BJ (cell line): ENCODE data around the gene FHAD1. TPM values are rescaled to one million over a fixed set of nuclear protein-coding genes. Genes with fewer than 3 reads are reported as not detected.

ENCODE experiments used
- CTCF ChIA-PET: fragments of 350-600 bp; formaldehyde crosslinking; extraction: SDS; loops from one replicate; lab custom pipeline; 2021; ENCODE audit warnings: antibody characterized with exemption, inconsistent platforms; lab: Yijun Ruan, JAX
- POLR2A ChIA-PET: fragments of 300-600 bp; sonication (Branson Sonifier 250); formaldehyde crosslinking; extraction: SDS; loops from one replicate; lab custom pipeline; 2021; ENCODE audit warnings: antibody characterized with exemption; lab: Charles Lee
- DNase-seq: peaks from one replicate; pipeline ENCODE4 v3.0.0-alpha.2; 2011; ENCODE audit warnings: low read depth
- H3K27me3 ChIP-seq: 2 replicates; pipeline ENCODE4 v1.6.0; 2011; ENCODE audit warnings: low read length; ENCODE audit not compliant: control insufficient read depth, insufficient read depth
- H3K36me3 ChIP-seq: 2 replicates; pipeline ENCODE4 v1.5.1; 2011; ENCODE audit warnings: low read length; ENCODE audit not compliant: control insufficient read depth, insufficient read depth
- H3K4me3 ChIP-seq: 2 replicates; pipeline ENCODE4 v1.5.1; 2011; ENCODE audit warnings: low read depth, mild to moderate bottlenecking, control low read depth, low read length
- polyA plus RNA-seq: library from polyadenylated mRNA; depleted of rRNA; stranded (reverse); fragments of >200 nt; gene quantifications from 2 replicates; pipeline ENCODE4 v1.2.3, GENCODE V29; 2011
- TF ChIP-seq, protein P1 (sequence below): IDR thresholded peaks from 2 replicates; pipeline ENCODE4 v1.5.1; 2011; ENCODE audit warnings: low read depth, mild to moderate bottlenecking, control low read depth, inconsistent platforms, low read length, moderate library complexity; ENCODE audit not compliant: insufficient read depth

The FHAD1 gene
- polyA plus RNA-seq, 1 experiment, result not detected

DNA sequence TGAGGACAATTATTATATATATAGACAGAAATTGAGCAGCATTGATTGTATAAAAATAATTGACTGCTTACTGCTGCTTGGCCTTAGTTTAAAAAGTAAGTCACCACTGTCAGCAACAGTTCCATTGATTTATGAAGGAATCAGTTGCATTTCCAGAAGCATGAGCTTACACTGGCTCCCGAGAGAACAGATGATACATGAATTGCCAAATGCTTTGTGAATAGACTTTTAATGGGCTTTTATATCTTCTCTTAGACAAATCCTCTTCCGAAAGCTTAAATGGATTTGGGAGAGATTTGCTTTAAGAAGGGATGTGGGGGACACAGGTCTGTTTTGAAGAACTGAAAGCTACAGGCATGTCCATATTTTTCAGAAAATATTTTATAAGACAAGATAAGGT lies 7.5 kb downstream of the FHAD1 start:
- ChIA-PET CTCF (interaction anchor here (0.7 to 1.8 kb wide), 3 partner anchors 17 to 102 kb away, joined by 3 to 4 read pairs (median 4); no protein-coding TSS in a partner anchor), POLR2A (no interaction called here)
- peaks cover 8% of the 10 kb centered on the region; the same call in 1 of the 2 replicates for H3K27me3 ChIP-seq
- no peak for DNase-seq
- H3K36me3 ChIP-seq, result no peaks in the 10 kb centered on the region
- TF ChIP-seq, protein P1, sequence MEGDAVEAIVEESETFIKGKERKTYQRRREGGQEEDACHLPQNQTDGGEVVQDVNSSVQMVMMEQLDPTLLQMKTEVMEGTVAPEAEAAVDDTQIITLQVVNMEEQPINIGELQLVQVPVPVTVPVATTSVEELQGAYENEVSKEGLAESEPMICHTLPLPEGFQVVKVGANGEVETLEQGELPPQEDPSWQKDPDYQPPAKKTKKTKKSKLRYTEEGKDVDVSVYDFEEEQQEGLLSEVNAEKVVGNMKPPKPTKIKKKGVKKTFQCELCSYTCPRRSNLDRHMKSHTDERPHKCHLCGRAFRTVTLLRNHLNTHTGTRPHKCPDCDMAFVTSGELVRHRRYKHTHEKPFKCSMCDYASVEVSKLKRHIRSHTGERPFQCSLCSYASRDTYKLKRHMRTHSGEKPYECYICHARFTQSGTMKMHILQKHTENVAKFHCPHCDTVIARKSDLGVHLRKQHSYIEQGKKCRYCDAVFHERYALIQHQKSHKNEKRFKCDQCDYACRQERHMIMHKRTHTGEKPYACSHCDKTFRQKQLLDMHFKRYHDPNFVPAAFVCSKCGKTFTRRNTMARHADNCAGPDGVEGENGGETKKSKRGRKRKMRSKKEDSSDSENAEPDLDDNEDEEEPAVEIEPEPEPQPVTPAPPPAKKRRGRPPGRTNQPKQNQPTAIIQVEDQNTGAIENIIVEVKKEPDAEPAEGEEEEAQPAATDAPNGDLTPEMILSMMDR, result no peak
- H3K4me3 ChIP-seq, result no peak overlapping the region

DNA sequence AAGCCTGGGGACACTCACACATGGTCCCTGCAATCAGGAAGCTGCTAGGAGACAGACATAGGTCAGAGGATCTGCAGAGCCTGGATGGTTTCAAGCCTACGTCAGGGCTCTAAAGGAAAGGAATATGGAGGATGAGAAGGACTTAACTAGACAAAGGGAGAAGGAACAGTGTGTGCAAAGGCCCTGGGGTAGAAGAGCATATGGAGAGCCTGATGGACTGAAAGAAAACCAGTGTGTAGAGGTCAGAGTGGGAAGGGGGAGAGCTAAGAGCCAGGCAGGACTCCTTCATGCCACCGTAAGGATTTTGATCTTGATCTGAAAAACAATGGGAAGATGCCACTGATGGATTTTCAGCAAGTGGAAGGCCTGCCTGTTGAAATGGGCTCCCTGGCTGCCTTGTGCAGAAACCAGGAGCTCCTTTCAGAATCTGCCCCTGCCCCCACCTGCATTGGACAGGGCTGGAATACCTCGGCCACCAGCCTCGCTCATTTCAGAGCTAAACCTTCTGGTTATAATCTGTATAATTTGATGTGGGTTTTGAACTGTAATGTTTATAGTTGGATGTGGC lies 8.6 kb downstream of the FHAD1 start:
- Histone ChIP-seq H3K36me3 (no peaks in the 10 kb centered on the region), H3K27me3 (peaks cover 4% of the 10 kb centered on the region; the same call in 1 of the 2 replicates), H3K4me3 (no peak overlapping the region)
- TF ChIP-seq, protein P1, result no peak
- ChIA-PET POLR2A (no interaction called here), CTCF (interaction anchor here (1.2 to 1.8 kb wide), 2 partner anchors 16 to 103 kb away, joined by 4 read pairs; no protein-coding TSS in a partner anchor)
- no peak for DNase-seq

DNA sequence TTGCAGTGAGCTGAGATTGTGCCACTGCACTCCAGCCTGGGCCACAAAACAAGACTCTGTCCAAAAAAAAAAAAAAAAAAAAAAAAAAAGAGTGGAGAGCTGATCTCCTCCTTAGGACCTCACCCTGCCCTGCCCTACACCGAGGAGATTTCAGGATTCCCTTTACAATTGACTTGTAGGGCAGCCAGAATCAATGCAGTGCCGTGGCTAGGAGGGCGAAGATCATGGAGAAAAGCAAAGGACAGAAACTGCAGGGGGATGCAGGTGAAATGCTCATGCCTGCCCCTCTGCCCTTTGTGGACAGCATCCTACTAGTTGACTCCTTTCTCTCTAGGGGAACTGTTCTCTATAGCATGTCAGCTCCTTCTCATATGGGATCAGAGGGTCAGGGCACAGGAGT lies 9.6 kb downstream of the FHAD1 start:
- POLR2A ChIA-PET, result no interaction called here

DNA sequence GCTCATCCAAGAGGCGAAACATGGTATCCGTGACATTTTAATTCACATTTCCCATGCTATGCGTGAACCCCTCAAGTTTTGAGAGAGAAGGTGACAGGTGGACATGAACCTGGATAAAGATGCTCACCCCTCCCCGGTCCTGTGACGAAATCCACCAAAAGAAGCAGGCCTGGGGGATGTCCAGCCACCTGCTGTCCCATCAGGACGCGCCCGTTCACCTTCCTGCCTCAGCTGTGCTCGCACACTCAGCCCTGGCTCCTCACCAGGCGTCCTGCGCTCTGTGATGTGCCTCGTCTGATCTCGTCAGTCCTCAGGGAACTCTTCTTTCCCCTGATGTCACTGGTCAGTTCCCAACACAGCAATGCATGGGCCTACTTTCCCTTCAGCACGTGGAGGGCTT lies 10.3 kb downstream of the FHAD1 start:
- ChIA-PET CTCF (no interaction called here), POLR2A (no interaction called here)
- TF ChIP-seq, protein P1, result no peak

More for the DNA sequence above, 9.6 kb downstream of the FHAD1 start:
- CTCF ChIA-PET, result no interaction called here
- Histone ChIP-seq H3K36me3 (no peaks in the 10 kb centered on the region), H3K4me3 (no peak overlapping the region), H3K27me3 (peaks cover 4% of the 10 kb centered on the region; the same call in 1 of the 2 replicates)
- TF ChIP-seq, protein P1, result no peak
- no peak for DNase-seq

DNA sequence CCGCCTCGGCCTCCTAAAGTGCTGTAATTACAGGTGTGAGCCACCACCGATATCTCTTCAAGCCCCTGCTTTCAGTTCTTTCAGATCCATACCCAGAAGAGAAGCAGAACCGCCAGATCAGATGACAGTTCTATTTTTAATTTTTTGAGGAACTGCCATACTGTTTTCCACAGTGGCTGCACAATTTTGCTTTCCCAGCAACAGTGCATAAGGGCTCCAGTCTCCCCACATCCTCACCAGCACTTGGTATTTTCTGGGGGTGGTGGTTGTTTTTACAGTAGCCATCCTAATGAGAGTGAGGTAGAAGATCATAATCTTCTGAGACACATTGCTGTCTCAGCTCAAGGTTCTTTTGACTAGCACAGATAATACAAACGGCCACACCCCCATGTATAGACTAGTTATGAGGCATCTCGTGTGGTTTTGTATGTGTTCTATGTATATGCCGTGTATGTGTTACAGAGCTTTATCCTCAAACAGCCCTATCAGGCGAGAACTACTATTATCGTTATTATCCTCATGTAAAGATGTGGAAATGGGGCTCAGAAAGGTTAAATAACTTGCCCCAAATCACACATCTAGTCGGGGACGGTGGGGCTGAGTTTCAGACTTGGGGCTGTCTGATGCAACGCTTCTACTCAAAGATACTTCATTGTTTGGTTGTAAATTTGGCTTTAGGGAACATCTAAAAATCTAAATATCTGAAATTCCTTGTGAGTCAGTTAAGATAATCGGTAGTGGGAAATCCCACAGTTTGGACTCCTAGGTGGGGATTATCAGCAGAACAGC lies 12.0 kb downstream of the FHAD1 start:
- peaks cover 4% of the 10 kb centered on the region; the same call in 1 of the 2 replicates for H3K27me3 ChIP-seq
- no peak for DNase-seq
- H3K4me3 ChIP-seq, result no peak overlapping the region
- POLR2A ChIA-PET, result no interaction called here
- TF ChIP-seq, protein P1, result no peak
- CTCF ChIA-PET, result interaction anchor here (4.8 kb wide), 1 partner anchor 14 kb away, joined by 21 read pairs; no protein-coding TSS in a partner anchor
- no peaks in the 10 kb centered on the region for H3K36me3 ChIP-seq

More for the DNA sequence above, 10.3 kb downstream of the FHAD1 start:
- DNase-seq, result no peak
- Histone ChIP-seq H3K4me3 (no peak overlapping the region), H3K27me3 (peaks cover 4% of the 10 kb centered on the region; the same call in 1 of the 2 replicates), H3K36me3 (no peaks in the 10 kb centered on the region)
